ENCODE data around the gene BOC.

The BOC gene

DNA sequence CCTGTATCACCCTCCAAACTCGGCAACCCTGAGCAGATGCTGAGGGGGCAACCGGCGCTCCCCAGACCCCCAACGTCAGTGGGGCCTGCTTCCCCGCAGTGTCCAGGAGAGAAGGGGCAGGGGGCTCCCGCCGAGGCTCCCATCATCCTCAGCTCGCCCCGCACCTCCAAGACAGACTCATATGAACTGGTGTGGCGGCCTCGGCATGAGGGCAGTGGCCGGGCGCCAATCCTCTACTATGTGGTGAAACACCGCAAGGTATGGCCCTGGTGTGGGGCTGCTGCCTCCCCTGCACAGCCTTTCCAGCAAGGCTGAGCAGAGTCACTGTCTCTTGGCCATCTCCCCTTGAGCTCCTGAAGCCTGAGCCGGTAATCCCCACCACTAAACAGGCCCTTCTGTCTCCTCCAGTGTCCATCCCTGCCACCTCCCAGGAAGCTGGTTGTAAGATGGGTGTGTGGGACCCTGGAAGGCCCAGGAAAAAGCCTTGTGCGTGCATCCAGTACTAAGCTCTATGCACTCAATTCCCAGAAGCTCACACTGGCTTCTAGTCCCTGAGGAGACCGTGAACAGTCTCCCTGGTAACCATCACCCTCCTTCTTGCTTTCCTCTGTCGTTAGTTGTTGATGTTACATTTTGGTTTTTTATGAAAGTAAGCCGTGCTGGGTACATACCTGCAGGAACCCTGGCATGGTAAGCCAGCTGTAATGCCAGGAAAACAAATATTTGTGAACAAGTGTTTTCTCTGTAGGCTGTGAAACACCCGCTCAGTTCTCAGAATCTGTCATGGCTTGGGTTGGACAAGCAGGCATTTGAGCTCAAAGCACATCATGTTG is 63.3 kb downstream of the BOC start:
- no peak for FAIRE-seq
- TF ChIP-seq POLR2A (IDR thresholded peaks at IDR 0.05; ENCODE audit: low read depth, low read length) = no peak
- no peak for TF ChIP-seq POLR2AphosphoS5 (IDR thresholded peaks at IDR 0.05; ENCODE audit: low read depth, low read length)
- TF ChIP-seq TAF1 (IDR thresholded peaks at IDR 0.05; ENCODE audit: borderline replicate concordance, low read depth, low read length) = no peak

DNA sequence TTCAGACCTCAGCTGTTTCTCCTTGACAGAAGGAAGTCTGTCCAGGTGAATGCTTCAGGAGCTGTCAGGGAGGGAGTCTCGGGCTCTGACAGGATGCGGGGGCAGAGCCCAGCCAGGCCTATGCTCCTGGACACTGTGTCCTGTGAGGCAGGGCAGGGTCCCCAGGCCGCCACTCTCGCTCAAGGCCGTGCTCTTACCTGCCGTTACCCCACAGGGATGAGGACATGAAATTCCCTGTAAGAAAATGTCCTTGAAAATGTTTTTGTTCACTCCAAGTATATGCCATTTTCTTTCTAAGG is 63.9 kb downstream of the BOC start:
- FAIRE-seq (no peak), DNase-seq (ENCODE audit: insufficient read length) (no peak)
- TF ChIP-seq TAF1 (IDR thresholded peaks at IDR 0.05; ENCODE audit: borderline replicate concordance, low read depth, low read length) = no peak
- TF ChIP-seq POLR2AphosphoS5 (IDR thresholded peaks at IDR 0.05; ENCODE audit: low read depth, low read length) = no peak
- TF ChIP-seq POLR2A (IDR thresholded peaks at IDR 0.05; ENCODE audit: low read depth, low read length) = no peak

More for the DNA sequence above, 63.3 kb downstream of the BOC start:
- no peak for DNase-seq (ENCODE audit: insufficient read length)

DNA sequence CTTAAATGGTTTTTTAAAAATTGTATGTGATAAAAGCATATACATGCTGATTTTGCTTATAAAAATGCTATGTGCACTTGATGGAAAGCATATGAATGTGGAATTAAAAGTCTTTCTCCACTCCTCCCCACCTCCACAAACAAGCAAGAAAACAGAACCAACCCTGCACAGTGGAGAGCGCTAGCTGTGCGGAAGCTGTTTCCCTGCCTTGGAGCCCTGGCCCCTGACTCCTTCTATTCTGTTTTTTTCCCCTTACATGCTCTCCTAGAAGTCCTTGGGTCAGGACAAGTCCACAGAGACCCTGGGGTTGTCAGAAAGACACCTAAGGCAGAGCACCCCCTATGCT is 64.2 kb downstream of the BOC start:
- TF ChIP-seq TAF1 (IDR thresholded peaks at IDR 0.05; ENCODE audit: borderline replicate concordance, low read depth, low read length) = no peak
- no peak for TF ChIP-seq POLR2AphosphoS5 (IDR thresholded peaks at IDR 0.05; ENCODE audit: low read depth, low read length)
- TF ChIP-seq POLR2A (IDR thresholded peaks at IDR 0.05; ENCODE audit: low read depth, low read length) = no peak
- DNase-seq (ENCODE audit: insufficient read length) (no peak), FAIRE-seq (peak; percentile 30)

DNA sequence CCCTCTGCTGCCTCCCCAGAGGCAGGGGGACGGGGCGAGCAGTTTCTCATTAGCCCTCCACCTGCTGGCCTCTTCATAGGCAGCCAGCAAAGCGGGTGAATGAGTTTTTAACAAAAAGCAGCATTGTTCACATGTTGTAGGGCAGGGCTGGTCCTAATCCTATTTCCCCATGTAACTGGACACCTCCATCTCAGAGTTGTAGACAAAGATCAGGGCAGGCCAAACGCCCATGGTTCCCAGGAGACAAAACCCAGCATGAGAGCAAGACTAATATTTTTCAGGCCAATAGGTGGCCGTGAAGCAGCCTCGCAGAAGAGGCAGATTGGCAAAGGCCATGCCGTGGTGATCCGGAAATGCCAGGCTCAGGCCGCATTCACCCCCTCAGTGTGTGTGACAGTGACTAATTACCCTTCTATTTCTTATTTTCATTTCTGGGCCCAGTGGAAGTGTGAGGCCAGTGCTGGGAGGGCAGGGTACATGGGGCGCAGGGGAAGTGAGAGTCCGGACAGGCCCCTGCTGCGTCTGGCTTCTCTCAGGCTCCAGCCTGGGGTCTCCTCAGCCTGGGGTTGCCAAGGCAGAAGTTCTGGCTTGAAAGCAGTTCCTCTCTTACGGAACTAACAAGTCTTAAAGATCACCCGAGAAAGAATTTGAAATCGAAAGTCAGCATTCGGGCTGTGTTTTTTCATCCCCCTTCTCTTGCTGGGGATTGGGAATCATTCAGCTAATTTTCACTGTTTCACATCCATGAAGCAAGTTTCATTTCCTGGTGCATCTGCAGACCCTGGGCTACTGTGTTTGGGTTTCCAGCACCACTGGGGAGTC is 64.8 kb downstream of the BOC start:
- DNase-seq (ENCODE audit: insufficient read length) = peak; percentile 53
- peak; percentile 94 for FAIRE-seq
- no peak for TF ChIP-seq POLR2AphosphoS5 (IDR thresholded peaks at IDR 0.05; ENCODE audit: low read depth, low read length)
- no peak; the same call in 1 of the 2 replicates for TF ChIP-seq POLR2A (IDR thresholded peaks at IDR 0.05; ENCODE audit: low read depth, low read length)
- TF ChIP-seq TAF1 (IDR thresholded peaks at IDR 0.05; ENCODE audit: borderline replicate concordance, low read depth, low read length) = no peak

DNA sequence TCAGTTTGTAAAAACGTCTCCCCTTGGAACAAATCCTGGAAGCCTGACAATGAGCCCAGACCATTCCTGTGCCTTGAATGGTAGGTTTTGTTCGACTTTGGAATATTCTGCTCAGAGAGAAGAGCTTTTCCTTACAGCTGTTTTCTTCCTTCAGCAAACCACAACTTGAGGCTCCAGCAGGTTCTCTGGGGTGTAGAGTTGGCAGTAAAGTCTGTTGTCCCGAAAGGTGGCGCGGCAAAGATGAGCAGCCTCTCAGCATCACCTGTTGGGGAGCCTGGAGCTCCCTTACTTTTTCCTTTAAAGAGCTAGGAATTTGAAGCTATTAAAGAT is 65.4 kb downstream of the BOC start:
- DNase-seq (ENCODE audit: insufficient read length) = no peak
- no peak for TF ChIP-seq POLR2AphosphoS5 (IDR thresholded peaks at IDR 0.05; ENCODE audit: low read depth, low read length)
- no peak for TF ChIP-seq POLR2A (IDR thresholded peaks at IDR 0.05; ENCODE audit: low read depth, low read length)
- FAIRE-seq = peak; percentile 76

DNA sequence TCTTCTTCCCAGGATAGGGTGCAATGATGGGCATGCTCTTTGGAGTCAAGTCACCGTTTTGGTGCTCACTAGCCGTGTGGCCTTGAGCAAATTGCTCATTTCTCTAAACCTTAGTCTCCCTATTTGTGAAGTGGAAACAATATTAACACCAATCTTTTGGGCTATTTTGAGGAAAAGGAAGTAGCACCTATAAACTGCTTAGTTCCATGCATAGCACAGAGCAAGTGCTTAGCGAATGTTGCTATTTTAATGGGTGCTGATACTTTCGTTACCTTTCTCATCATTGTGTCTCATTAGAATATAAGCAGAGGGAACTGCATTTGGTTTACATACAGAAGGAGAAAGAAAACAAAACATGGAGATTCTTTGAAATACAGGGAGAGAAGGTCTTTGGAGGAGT is 66.1 kb downstream of the BOC start:
- no peak for DNase-seq (ENCODE audit: insufficient read length)
- TF ChIP-seq TAF1 (IDR thresholded peaks at IDR 0.05; ENCODE audit: borderline replicate concordance, low read depth, low read length) (no peak), POLR2AphosphoS5 (IDR thresholded peaks at IDR 0.05; ENCODE audit: low read depth, low read length) (no peak), POLR2A (IDR thresholded peaks at IDR 0.05; ENCODE audit: low read depth, low read length) (no peak)
- peak; percentile 89 for FAIRE-seq

DNA sequence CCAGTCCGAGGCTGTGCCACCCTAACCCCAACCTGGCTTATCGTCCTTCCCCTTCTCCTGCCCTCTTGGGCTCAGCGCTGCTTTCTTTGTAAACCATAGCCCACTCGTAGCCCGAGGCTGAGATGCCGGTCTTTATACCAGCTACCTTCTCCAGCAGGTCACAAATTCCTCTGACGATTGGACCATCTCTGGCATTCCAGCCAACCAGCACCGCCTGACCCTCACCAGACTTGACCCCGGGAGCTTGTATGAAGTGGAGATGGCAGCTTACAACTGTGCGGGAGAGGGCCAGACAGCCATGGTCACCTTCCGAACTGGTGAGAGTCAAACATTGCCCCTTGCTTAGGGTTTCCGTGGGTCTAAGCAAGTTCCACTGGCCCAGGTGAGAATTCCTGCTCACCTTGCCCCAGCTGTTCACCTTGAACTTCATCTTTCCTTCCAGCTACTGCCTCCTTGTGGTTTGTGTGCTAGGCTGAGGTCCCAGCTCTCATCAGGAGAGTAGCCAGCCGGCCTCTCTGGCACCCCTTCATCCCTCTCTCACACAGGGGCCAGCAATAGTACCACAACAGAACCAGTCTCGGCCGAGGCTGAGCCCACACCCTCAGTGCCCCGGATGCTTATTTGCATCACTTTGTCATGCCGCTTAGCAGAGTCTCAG is 66.7 kb downstream of the BOC start:
- DNase-seq (ENCODE audit: insufficient read length) (no peak), FAIRE-seq (peak; percentile 64)
- TF ChIP-seq POLR2AphosphoS5 (IDR thresholded peaks at IDR 0.05; ENCODE audit: low read depth, low read length) (no peak), TAF1 (IDR thresholded peaks at IDR 0.05; ENCODE audit: borderline replicate concordance, low read depth, low read length) (no peak), POLR2A (IDR thresholded peaks at IDR 0.05; ENCODE audit: low read depth, low read length) (no peak)

DNA sequence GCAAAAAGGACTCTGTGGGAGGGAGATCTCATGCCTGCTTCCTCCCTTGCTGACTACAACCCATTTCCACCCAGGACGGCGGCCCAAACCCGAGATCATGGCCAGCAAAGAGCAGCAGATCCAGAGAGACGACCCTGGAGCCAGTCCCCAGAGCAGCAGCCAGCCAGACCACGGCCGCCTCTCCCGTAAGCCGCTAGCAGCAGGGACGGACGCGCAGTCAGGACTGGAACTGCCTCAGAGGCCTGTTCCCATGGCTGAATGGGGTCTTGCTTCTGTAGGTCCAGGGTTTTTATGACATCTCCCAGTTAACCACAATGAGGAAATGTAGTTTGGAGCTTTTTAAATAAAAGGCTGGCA is 67.2 kb downstream of the BOC start:
- TF ChIP-seq POLR2A (IDR thresholded peaks at IDR 0.05; ENCODE audit: low read depth, low read length) (no peak), POLR2AphosphoS5 (IDR thresholded peaks at IDR 0.05; ENCODE audit: low read depth, low read length) (no peak), TAF1 (IDR thresholded peaks at IDR 0.05; ENCODE audit: borderline replicate concordance, low read depth, low read length) (no peak)
- DNase-seq (ENCODE audit: insufficient read length) (no peak), FAIRE-seq (no peak)

DNA sequence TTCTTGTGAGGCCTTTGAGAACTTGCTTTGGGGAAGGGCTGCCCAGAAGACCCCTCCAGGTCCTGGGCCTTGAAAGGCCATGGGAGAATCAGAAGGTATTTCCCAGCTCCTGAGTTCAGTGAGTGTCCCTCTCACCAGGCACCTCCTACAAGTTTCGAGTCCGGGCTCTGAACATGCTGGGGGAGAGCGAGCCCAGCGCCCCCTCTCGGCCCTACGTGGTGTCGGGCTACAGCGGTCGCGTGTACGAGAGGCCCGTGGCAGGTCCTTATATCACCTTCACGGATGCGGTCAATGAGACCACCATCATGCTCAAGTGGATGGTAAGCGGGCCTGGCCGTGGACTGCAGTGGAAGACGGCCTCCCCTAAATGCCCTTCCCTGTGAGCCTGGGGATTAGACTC is 68.3 kb downstream of the BOC start:
- FAIRE-seq (no peak), DNase-seq (ENCODE audit: insufficient read length) (no peak)
- TF ChIP-seq POLR2AphosphoS5 (IDR thresholded peaks at IDR 0.05; ENCODE audit: low read depth, low read length) = no peak
- TF ChIP-seq TAF1 (IDR thresholded peaks at IDR 0.05; ENCODE audit: borderline replicate concordance, low read depth, low read length) = no peak
- no peak for TF ChIP-seq POLR2A (IDR thresholded peaks at IDR 0.05; ENCODE audit: low read depth, low read length)

DNA sequence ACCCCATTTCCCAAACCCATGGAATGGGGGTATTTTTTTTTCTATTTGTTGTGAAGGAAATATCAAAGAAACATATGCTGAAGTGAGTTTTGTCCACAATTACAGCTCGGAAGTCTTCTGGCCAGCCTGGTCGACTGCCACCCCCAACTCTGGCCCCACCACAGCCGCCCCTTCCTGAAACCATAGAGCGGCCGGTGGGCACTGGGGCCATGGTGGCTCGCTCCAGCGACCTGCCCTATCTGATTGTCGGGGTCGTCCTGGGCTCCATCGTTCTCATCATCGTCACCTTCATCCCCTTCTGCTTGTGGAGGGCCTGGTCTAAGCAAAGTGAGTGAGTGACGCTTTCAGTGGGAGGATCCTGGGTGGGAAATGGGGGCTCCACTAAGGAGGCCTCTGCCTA is 71.9 kb downstream of the BOC start:
- DNase-seq (ENCODE audit: insufficient read length) (no peak), FAIRE-seq (no peak)
- no peak for TF ChIP-seq TAF1 (IDR thresholded peaks at IDR 0.05; ENCODE audit: borderline replicate concordance, low read depth, low read length)
- no peak for TF ChIP-seq POLR2AphosphoS5 (IDR thresholded peaks at IDR 0.05; ENCODE audit: low read depth, low read length)
- TF ChIP-seq POLR2A (IDR thresholded peaks at IDR 0.05; ENCODE audit: low read depth, low read length) = no peak

DNA sequence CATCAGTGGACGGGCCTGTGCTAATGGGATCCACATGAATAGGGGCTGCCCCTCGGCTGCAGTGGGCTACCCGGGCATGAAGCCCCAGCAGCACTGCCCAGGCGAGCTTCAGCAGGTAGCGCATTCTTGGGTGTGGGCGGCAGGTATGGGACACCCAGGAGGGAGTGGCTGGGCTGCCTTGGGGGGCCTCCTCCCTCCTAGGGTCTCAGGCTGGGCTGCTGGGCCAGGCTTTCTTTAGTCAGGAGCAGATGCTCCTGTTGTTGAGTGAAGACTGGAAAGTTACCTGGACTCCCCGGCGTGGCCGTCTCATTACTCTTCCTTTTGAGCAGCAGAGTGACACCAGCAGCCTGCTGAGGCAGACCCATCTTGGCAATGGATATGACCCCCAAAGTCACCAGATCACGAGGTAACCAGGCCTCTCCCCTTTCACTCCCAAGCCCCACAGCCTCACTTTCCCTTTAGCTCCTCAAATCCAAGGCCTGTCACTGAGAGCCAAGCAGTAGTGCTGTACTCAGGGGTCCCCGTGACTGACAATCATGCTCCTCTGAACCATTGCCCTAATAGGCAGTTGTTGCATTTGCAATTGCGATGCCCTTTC is 73.2 kb downstream of the BOC start:
- FAIRE-seq (no peak), DNase-seq (ENCODE audit: insufficient read length) (no peak)
- TF ChIP-seq POLR2AphosphoS5 (IDR thresholded peaks at IDR 0.05; ENCODE audit: low read depth, low read length) = no peak
- no peak for TF ChIP-seq TAF1 (IDR thresholded peaks at IDR 0.05; ENCODE audit: borderline replicate concordance, low read depth, low read length)
- no peak for TF ChIP-seq POLR2A (IDR thresholded peaks at IDR 0.05; ENCODE audit: low read depth, low read length)
